Measurements from ENCODE around the gene AKNAD1. TPM values are rescaled to one million over a fixed set of nuclear protein-coding genes. Genes with fewer than 3 reads are reported as not detected.

Gene AKNAD1
- total RNA-seq, 1 donor from 2014 or later, result 1.3 TPM

- Histone ChIP-seq H3K9me3 (no peaks in the 10 kb centered on the region), H3K27me3 (ENCODE audit: low read depth) (no peaks in the 10 kb centered on the region), H3K27ac (no peak overlapping the region), H3K4me1 (no peaks in the 10 kb centered on the region), H3K4me3 (no peak overlapping the region), H3K36me3 (no peaks in the 10 kb centered on the region)
- intact Hi-C loops (cut with DNase I), result no loop called here
- no peak for TF ChIP-seq CTCF (IDR thresholded peaks at IDR 0.05)
- DNase-seq (no peak), ATAC-seq (no peak)
Observed at GRCh38 chr1:108841703-108842102, 15.2 kb downstream of the AKNAD1 start.

DNA sequence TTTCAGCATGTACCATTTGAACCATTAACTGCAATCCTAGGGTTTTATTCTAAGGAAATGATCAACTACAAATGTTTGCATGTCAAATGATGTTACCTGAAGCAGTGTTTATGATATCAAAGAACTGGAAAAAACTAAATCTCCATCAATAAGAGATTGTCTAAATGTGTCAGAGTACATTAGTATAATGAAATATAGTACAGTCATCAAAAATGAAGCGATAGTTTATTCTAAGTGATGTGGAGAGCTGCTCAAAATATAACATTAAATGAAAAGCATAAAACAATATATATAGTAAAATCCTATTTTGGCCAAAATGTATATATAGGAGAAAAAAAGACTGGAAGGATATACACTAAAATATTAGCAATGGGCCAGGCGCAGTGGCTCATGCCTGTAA is 24.0 kb downstream of the AKNAD1 start:
- intact Hi-C loops (cut with DNase I), result loop anchor here (5.0 kb wide), 1 partner anchor 64 kb away; no protein-coding TSS in a partner anchor
- ATAC-seq, result no peak
- H3K36me3 ChIP-seq, result no peaks in the 10 kb centered on the region
- no peak overlapping the region for H3K27ac ChIP-seq
- no peaks in the 10 kb centered on the region for H3K27me3 ChIP-seq (ENCODE audit: low read depth)
- peaks cover 35% of the 10 kb centered on the region for H3K4me1 ChIP-seq
- DNase-seq, result no peak
- no peak overlapping the region for H3K4me3 ChIP-seq
- H3K9me3 ChIP-seq, result no peaks in the 10 kb centered on the region
- no peak for TF ChIP-seq CTCF (IDR thresholded peaks at IDR 0.05)

- Histone ChIP-seq H3K27me3 (ENCODE audit: low read depth) (no peaks in the 10 kb centered on the region), H3K4me3 (peak overlapping the region; percentile 18), H3K36me3 (no peaks in the 10 kb centered on the region), H3K9me3 (no peaks in the 10 kb centered on the region), H3K27ac (peak overlapping the region; percentile 83), H3K4me1 (peaks cover 37% of the 10 kb centered on the region)
- intact Hi-C loops (cut with DNase I), result loop anchor here (5.0 kb wide), 1 partner anchor 66 kb away; no protein-coding TSS in a partner anchor
- TF ChIP-seq CTCF (IDR thresholded peaks at IDR 0.05), result no peak
- DNase-seq, result no peak
- no peak for ATAC-seq
Observed at GRCh38 chr1:108831225-108831624, 25.7 kb downstream of the AKNAD1 start.

DNA sequence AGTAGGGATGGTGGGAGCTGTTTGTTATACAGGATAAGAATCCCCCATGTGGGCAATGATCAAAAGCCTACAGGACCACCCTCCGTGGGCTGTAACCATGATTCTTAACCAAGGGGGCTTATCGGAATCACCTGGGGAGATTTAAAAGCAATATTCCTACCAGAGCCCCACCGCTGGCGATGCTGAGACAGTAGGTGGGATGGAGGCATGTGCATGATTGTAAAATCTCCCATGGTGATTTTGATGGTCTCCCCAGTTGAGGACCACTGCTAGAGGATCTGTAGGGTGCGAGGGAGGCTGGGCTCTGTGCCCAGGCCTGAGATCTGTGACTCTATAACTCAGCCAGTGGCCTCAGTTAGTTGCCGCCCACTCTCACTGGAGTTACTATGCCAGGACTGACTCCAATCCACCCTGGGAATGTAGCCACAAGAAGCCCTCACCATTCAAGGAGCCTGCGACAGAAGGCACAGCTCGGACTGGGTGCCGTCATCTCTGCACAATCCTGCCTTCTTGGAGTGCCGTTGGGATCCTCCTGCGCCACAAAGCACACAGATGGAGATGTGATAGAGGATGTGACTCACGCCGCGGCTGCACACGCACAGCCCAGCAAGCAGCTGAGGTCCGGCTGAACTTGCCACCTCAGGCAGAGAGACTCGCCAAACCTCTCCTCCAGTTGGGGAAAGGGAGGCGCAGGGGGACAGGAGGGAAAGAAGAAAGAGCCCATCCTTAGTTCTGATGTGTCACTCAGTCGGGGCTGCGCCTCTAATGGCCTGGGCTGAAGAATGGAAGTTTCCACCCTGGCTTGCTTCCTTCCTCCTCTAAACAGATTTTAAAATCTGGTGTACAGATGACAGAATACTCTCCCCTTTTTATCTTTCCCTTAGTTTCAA is 26.5 kb downstream of the AKNAD1 start:
- TF ChIP-seq CTCF (IDR thresholded peaks at IDR 0.05), result no peak
- peak overlapping the region; percentile 83 for H3K27ac ChIP-seq
- no peaks in the 10 kb centered on the region for H3K36me3 ChIP-seq
- ATAC-seq, result peak; percentile 73 to 84
- peak; percentile 58 for DNase-seq
- H3K4me3 ChIP-seq, result peak overlapping the region; percentile 18
- no peaks in the 10 kb centered on the region for H3K9me3 ChIP-seq
- H3K27me3 ChIP-seq (ENCODE audit: low read depth), result no peaks in the 10 kb centered on the region
- peaks cover 37% of the 10 kb centered on the region for H3K4me1 ChIP-seq
- intact Hi-C loops (cut with DNase I), result loop anchor here (5.0 kb wide), 1 partner anchor 67 kb away; no protein-coding TSS in a partner anchor

DNA sequence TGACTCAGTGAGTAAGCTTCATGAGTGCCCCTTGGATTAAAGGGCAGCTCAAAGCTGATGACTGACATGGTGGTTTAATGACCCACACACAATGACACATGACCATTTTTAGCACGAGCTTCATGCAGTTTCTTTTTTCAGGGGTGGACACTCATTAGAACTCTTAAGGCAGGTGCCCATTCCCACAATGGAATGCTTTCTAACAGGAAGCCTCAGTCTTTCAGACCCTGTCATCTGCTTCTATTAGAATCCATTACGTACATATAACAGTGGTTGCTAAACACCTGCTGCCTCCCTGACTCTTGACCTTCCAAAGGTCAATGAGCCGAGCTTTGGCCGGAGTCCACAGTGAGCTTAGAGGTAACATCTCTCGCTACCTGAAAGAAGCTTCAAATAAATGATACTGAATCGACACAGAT is 27.4 kb downstream of the AKNAD1 start:
- H3K4me1 ChIP-seq, result peaks cover 37% of the 10 kb centered on the region
- H3K9me3 ChIP-seq, result no peaks in the 10 kb centered on the region
- no peak for DNase-seq
- intact Hi-C loops (cut with DNase I), result no loop called here
- no peak for TF ChIP-seq CTCF (IDR thresholded peaks at IDR 0.05)
- peak in 1 of 2 donors; percentile 43 for ATAC-seq
- no peaks in the 10 kb centered on the region for H3K27me3 ChIP-seq (ENCODE audit: low read depth)
- H3K36me3 ChIP-seq, result no peaks in the 10 kb centered on the region
- H3K27ac ChIP-seq, result peak overlapping the region; percentile 83
- no peak overlapping the region for H3K4me3 ChIP-seq

All from lower lobe of right lung (tissue), 2 donors.